ELF-1 (cell line): Measurements from ENCODE around the gene DICER1.
A peak's percentile ranks its signal among the peaks of the same experiment; 100 is the strongest.

Experiments
- DNase-seq: peaks from one replicate; pipeline ENCODE4 v3.0.0-alpha.2; 2016; ENCODE audit warnings: low read depth, low spot score

Gene DICER1

GRCh38 chr14:95087619-95088018, 69.7 kb downstream of the DICER1 start:
- DNase-seq: no peak

GRCh38 chr14:95085321-95085720, 72.0 kb downstream of the DICER1 start:
- DNase-seq: no peak

GRCh38 chr14:95078867-95079266, 78.5 kb downstream of the DICER1 start:
- no peak for DNase-seq

- no peak for DNase-seq
These were observed 80.0 kb downstream of the DICER1 start for GRCh38 chr14:95077345-95077744.

GRCh38 chr14:95075789-95076188, 81.5 kb downstream of the DICER1 start:
- DNase-seq: no peak

GRCh38 chr14:95073947-95074346, 83.4 kb downstream of the DICER1 start:
- DNase-seq: no peak

- no peak for DNase-seq
These were observed 84.9 kb downstream of the DICER1 start for GRCh38 chr14:95072310-95072905.

GRCh38 chr14:95071649-95072280, 85.6 kb downstream of the DICER1 start:
- no peak for DNase-seq

GRCh38 chr14:95070748-95071435, 86.4 kb downstream of the DICER1 start:
- no peak for DNase-seq

GRCh38 chr14:95069547-95069946, 87.8 kb downstream of the DICER1 start:
- no peak for DNase-seq

- DNase-seq: no peak
These were observed 88.3 kb downstream of the DICER1 start for GRCh38 chr14:95069018-95069417.

- no peak for DNase-seq
These were observed 88.8 kb downstream of the DICER1 start for GRCh38 chr14:95068521-95068920.

GRCh38 chr14:95068080-95068479, 89.2 kb downstream of the DICER1 start:
- DNase-seq: peak; percentile 14

- DNase-seq: no peak
These were observed 89.8 kb downstream of the DICER1 start for GRCh38 chr14:95067526-95067925.

- no peak for DNase-seq
These were observed 90.8 kb downstream of the DICER1 start for GRCh38 chr14:95066427-95066986.

- DNase-seq: peak; percentile 76
These were observed 91.9 kb downstream of the DICER1 start for GRCh38 chr14:95065411-95065810.

- DNase-seq: no peak
These were observed 92.6 kb downstream of the DICER1 start for GRCh38 chr14:95064734-95065133.

- DNase-seq: no peak
These were observed 93.1 kb downstream of the DICER1 start for GRCh38 chr14:95064256-95064655.

- no peak for DNase-seq
These were observed 93.9 kb downstream of the DICER1 start for GRCh38 chr14:95063391-95063790.

- DNase-seq: no peak
These were observed 94.4 kb downstream of the DICER1 start for GRCh38 chr14:95062946-95063345.

GRCh38 chr14:95062220-95062619, 95.1 kb downstream of the DICER1 start:
- no peak for DNase-seq

- DNase-seq: no peak
These were observed 95.8 kb downstream of the DICER1 start for GRCh38 chr14:95061317-95062093.
